Measurements from ENCODE around the gene TRIM71. TPM values are rescaled to one million over a fixed set of nuclear protein-coding genes. Genes with fewer than 3 reads are reported as not detected.

TRIM71 gene
- total RNA-seq, 1 donor from 2014 or later = 17.2 TPM

GRCh38 chr3:32850226-32850625 lies 32.4 kb downstream of the TRIM71 start:
- Mint-ChIP-seq H3K27me3 (ENCODE audit: low read depth, unreplicated experiment) (no peaks in the 10 kb centered on the region), H3K36me3 (ENCODE audit: low read depth, unreplicated experiment) (no peaks in the 10 kb centered on the region), H3K4me1 (ENCODE audit: low read depth, unreplicated experiment) (peaks cover 55% of the 10 kb centered on the region), H3K4me3 (ENCODE audit: unreplicated experiment) (peak overlapping the region; percentile 61), H3K9me3 (ENCODE audit: unreplicated experiment) (no peaks in the 10 kb centered on the region), H3K27ac (ENCODE audit: unreplicated experiment) (peak overlapping the region; percentile 37)
- Histone ChIP-seq H3K79me2 (ENCODE audit: insufficient read depth, low read length) (no peaks in the 10 kb centered on the region), H3K4me2 (ENCODE audit: low read length) (no peak overlapping the region), H3K4me3 (ENCODE audit: insufficient read depth, low read depth, low read length) (no peak overlapping the region), H4K20me1 (ENCODE audit: insufficient read depth, low read length) (no peaks in the 10 kb centered on the region), H3K9me3 (ENCODE audit: insufficient read depth, low read depth, low read length) (no peaks in the 10 kb centered on the region), H3K27ac (ENCODE audit: low read depth, low read length) (no peak overlapping the region), H3K27me3 (ENCODE audit: insufficient read depth, low read length) (peaks cover 2% of the 10 kb centered on the region), H3K4me1 (ENCODE audit: insufficient read depth, low read length) (no peaks in the 10 kb centered on the region), H3K36me3 (ENCODE audit: insufficient read depth, low read length) (no peaks in the 10 kb centered on the region), H3K9ac (ENCODE audit: low read length) (no peak overlapping the region), H2AFZ (ENCODE audit: low read depth, low read length) (no peak overlapping the region)
- no peak for DNase-seq (ENCODE audit: low read depth)
- FAIRE-seq = no peak
- no peak for TF ChIP-seq EZH2 (IDR thresholded peaks at IDR 0.05; ENCODE audit: insufficient read depth, low read length)
- no peak for TF ChIP-seq CTCF (IDR thresholded peaks at IDR 0.05; ENCODE audit: insufficient read depth, low read depth, low read length)

GRCh38 chr3:32850636-32851035 lies 32.8 kb downstream of the TRIM71 start:
- peaks cover 2% of the 10 kb centered on the region for H3K27me3 ChIP-seq (ENCODE audit: insufficient read depth, low read length)
- no peak overlapping the region for H3K4me2 ChIP-seq (ENCODE audit: low read length)
- no peak for TF ChIP-seq EZH2 (IDR thresholded peaks at IDR 0.05; ENCODE audit: insufficient read depth, low read length)
- no peak for TF ChIP-seq CTCF (IDR thresholded peaks at IDR 0.05; ENCODE audit: insufficient read depth, low read depth, low read length)
- H3K36me3 ChIP-seq (ENCODE audit: insufficient read depth, low read length) = no peaks in the 10 kb centered on the region
- DNase-seq (ENCODE audit: low read depth) (no peak), FAIRE-seq (no peak)
- H3K79me2 ChIP-seq (ENCODE audit: insufficient read depth, low read length) = no peaks in the 10 kb centered on the region
- no peaks in the 10 kb centered on the region for H3K36me3 Mint-ChIP-seq (ENCODE audit: low read depth, unreplicated experiment)
- no peak overlapping the region for H3K27ac ChIP-seq (ENCODE audit: low read depth, low read length)
- H3K9me3 ChIP-seq (ENCODE audit: insufficient read depth, low read depth, low read length) = no peaks in the 10 kb centered on the region
- no peaks in the 10 kb centered on the region for H3K4me1 ChIP-seq (ENCODE audit: insufficient read depth, low read length)
- H3K27ac Mint-ChIP-seq (ENCODE audit: unreplicated experiment) = peak overlapping the region; percentile 37
- H2AFZ ChIP-seq (ENCODE audit: low read depth, low read length) = no peak overlapping the region
- H3K4me3 ChIP-seq (ENCODE audit: insufficient read depth, low read depth, low read length) = no peak overlapping the region
- no peak overlapping the region for H3K9ac ChIP-seq (ENCODE audit: low read length)
- no peaks in the 10 kb centered on the region for H4K20me1 ChIP-seq (ENCODE audit: insufficient read depth, low read length)
- no peaks in the 10 kb centered on the region for H3K27me3 Mint-ChIP-seq (ENCODE audit: low read depth, unreplicated experiment)
- no peaks in the 10 kb centered on the region for H3K9me3 Mint-ChIP-seq (ENCODE audit: unreplicated experiment)
- H3K4me3 Mint-ChIP-seq (ENCODE audit: unreplicated experiment) = peak overlapping the region; percentile 61
- H3K4me1 Mint-ChIP-seq (ENCODE audit: low read depth, unreplicated experiment) = peaks cover 58% of the 10 kb centered on the region

DNA sequence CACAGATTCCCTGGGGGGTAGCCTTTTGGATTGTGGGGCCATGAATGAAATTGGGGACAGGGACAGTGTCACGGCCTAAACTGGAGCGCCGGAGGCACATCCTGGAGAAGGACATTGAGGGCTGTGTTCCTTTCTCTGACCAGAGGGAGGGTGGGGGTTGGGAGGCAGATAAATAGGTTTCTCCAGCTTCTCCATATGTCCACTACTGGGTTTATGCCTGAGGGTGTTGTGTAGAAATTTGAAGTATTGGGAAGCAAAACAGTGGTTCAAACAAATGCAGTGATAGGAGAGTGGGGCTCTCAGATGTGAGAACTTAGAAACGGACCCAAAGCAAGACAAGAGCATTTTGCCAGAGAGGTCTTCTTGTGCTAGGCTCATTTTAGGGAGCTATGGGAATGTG lies 34.3 kb downstream of the TRIM71 start:
- H3K9me3 ChIP-seq (ENCODE audit: insufficient read depth, low read depth, low read length) = no peaks in the 10 kb centered on the region
- Mint-ChIP-seq H3K4me1 (ENCODE audit: low read depth, unreplicated experiment) (peaks cover 67% of the 10 kb centered on the region), H3K9me3 (ENCODE audit: unreplicated experiment) (no peaks in the 10 kb centered on the region), H3K4me3 (ENCODE audit: unreplicated experiment) (no peak overlapping the region), H3K27me3 (ENCODE audit: low read depth, unreplicated experiment) (no peaks in the 10 kb centered on the region), H3K36me3 (ENCODE audit: low read depth, unreplicated experiment) (no peaks in the 10 kb centered on the region), H3K27ac (ENCODE audit: unreplicated experiment) (peak overlapping the region; percentile 37)
- H3K4me2 ChIP-seq (ENCODE audit: low read length) = no peak overlapping the region
- H3K79me2 ChIP-seq (ENCODE audit: insufficient read depth, low read length) = no peaks in the 10 kb centered on the region
- no peaks in the 10 kb centered on the region for H3K36me3 ChIP-seq (ENCODE audit: insufficient read depth, low read length)
- FAIRE-seq (no peak), DNase-seq (ENCODE audit: low read depth) (no peak)
- no peak overlapping the region for H3K4me3 ChIP-seq (ENCODE audit: insufficient read depth, low read depth, low read length)
- peaks cover 2% of the 10 kb centered on the region for H3K27me3 ChIP-seq (ENCODE audit: insufficient read depth, low read length)
- no peaks in the 10 kb centered on the region for H3K4me1 ChIP-seq (ENCODE audit: insufficient read depth, low read length)
- TF ChIP-seq CTCF (IDR thresholded peaks at IDR 0.05; ENCODE audit: insufficient read depth, low read depth, low read length) (no peak), EZH2 (IDR thresholded peaks at IDR 0.05; ENCODE audit: insufficient read depth, low read length) (no peak)
- H4K20me1 ChIP-seq (ENCODE audit: insufficient read depth, low read length) = no peaks in the 10 kb centered on the region
- H3K27ac ChIP-seq (ENCODE audit: low read depth, low read length) = no peak overlapping the region
- no peak overlapping the region for H2AFZ ChIP-seq (ENCODE audit: low read depth, low read length)
- H3K9ac ChIP-seq (ENCODE audit: low read length) = no peak overlapping the region

All from astrocyte (in vitro differentiated cells and primary cell).